ENCODE data around the gene LEPR.
"Not testable (repeated sequence)": the region's sequence is repeated elsewhere in the genome, so short reads cannot be mapped to it uniquely, and the experiment has no call there.

Gene LEPR, protein sequence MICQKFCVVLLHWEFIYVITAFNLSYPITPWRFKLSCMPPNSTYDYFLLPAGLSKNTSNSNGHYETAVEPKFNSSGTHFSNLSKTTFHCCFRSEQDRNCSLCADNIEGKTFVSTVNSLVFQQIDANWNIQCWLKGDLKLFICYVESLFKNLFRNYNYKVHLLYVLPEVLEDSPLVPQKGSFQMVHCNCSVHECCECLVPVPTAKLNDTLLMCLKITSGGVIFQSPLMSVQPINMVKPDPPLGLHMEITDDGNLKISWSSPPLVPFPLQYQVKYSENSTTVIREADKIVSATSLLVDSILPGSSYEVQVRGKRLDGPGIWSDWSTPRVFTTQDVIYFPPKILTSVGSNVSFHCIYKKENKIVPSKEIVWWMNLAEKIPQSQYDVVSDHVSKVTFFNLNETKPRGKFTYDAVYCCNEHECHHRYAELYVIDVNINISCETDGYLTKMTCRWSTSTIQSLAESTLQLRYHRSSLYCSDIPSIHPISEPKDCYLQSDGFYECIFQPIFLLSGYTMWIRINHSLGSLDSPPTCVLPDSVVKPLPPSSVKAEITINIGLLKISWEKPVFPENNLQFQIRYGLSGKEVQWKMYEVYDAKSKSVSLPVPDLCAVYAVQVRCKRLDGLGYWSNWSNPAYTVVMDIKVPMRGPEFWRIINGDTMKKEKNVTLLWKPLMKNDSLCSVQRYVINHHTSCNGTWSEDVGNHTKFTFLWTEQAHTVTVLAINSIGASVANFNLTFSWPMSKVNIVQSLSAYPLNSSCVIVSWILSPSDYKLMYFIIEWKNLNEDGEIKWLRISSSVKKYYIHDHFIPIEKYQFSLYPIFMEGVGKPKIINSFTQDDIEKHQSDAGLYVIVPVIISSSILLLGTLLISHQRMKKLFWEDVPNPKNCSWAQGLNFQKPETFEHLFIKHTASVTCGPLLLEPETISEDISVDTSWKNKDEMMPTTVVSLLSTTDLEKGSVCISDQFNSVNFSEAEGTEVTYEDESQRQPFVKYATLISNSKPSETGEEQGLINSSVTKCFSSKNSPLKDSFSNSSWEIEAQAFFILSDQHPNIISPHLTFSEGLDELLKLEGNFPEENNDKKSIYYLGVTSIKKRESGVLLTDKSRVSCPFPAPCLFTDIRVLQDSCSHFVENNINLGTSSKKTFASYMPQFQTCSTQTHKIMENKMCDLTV

DNA sequence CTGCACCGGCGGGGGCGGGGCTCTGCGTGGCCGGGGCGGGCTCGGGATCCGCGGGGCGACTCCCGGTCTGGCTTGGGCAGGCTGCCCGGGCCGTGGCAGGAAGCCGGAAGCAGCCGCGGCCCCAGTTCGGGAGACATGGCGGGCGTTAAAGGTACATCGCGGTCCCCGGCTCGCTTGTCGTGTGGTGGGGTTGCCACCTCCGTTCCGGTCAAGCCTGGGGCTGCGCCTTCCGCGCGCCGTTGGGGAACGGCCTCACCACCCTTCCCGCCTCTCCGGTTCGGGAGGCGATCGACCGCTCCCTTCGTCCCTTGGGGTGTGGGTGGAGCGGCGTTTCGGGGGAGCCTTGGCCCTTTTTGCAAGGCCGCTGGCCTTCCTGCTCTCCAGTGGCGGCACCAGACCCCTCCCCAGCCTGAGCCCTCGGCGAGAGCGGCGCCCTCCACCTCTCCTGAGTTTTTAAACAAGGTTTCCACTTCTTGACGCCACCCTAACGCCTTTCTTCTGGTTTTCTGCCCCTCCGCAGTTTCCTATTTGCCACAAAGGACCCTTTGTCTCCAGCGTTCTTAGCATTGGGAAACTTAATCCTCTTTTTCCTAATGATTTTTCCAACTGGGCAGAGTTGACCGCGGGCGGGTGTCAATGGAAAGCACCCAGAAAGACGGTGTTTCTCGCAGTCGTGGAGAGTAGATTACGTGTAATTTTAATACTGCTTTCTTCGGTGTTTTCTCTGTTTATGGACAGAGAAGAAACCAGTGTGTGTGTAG, at the start of gene LEPR, which contains the start of gene LEPROT:
Gene LEPR (plus strand): TSS at position 79 of the 761 bp plus-strand sequence. CDS start 144,898 bp downstream, outside the sequence.
Gene LEPROT (plus strand): TSS at position 79 of the 761 bp plus-strand sequence. CDS start 57 bp downstream, at position 136.
- FAIRE-seq, result no peak

GRCh38 chr1:65371544-65371943, 48.9 kb upstream of the LEPR start:
- FAIRE-seq, result no peak

GRCh38 chr1:65372557-65372956, 47.9 kb upstream of the LEPR start:
- FAIRE-seq, result peak; percentile 94

- no peak for FAIRE-seq
These were observed 42.8 kb upstream of the LEPR start for GRCh38 chr1:65377496-65378246.

GRCh38 chr1:65378247-65378946, 42.1 kb upstream of the LEPR start:
- FAIRE-seq, result no peak

- not testable (repeated sequence) for FAIRE-seq
These were observed 36.0 kb upstream of the LEPR start for GRCh38 chr1:65384426-65384825.

DNA sequence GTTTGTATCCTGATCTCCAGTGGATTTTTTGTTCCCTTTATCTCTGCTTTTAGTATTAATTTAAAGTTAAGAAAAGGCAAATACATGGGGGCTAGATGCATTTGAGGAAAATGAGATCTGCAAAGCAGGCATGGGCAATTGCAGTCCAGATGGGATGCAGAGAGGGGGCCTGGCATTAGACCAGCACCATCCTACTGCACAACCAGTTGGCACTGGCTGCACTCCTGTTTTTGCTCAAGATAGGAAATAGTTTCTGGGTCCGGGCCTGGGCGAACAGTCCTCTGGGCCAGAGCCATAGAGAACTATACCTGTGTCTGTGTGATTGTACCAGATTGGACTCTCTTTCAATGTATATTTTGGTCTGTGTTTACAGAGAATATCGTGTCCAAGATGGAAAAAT, 34.0 kb upstream of the LEPR start:
- FAIRE-seq, result no peak

DNA sequence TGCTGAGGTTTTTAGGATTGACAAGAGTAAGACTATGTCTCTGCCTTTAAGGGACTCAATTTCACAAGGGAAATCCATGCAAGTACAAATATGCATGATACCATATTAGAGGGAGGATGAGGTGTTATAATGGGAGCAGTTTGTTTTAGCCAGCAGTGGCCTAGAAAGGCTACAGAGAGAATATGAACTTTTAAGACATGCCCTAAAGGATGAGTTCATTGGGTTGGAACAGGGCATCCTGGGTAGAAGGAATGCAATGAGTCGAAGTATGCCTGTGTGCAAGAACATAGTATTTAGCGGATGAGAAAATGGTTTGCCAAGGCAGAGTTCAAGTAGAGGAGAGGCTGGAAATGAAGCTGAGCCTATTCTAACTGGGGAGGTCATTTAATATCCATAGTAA, 32.6 kb upstream of the LEPR start:
- no peak for FAIRE-seq

- FAIRE-seq, result no peak
These were observed 31.4 kb upstream of the LEPR start for GRCh38 chr1:65388908-65389695.

- no peak for FAIRE-seq
These were observed 28.0 kb upstream of the LEPR start for GRCh38 chr1:65392497-65392896.

GRCh38 chr1:65393347-65393746, 27.1 kb upstream of the LEPR start:
- no peak for FAIRE-seq

- no peak for FAIRE-seq
These were observed 26.5 kb upstream of the LEPR start for GRCh38 chr1:65393928-65394327.

DNA sequence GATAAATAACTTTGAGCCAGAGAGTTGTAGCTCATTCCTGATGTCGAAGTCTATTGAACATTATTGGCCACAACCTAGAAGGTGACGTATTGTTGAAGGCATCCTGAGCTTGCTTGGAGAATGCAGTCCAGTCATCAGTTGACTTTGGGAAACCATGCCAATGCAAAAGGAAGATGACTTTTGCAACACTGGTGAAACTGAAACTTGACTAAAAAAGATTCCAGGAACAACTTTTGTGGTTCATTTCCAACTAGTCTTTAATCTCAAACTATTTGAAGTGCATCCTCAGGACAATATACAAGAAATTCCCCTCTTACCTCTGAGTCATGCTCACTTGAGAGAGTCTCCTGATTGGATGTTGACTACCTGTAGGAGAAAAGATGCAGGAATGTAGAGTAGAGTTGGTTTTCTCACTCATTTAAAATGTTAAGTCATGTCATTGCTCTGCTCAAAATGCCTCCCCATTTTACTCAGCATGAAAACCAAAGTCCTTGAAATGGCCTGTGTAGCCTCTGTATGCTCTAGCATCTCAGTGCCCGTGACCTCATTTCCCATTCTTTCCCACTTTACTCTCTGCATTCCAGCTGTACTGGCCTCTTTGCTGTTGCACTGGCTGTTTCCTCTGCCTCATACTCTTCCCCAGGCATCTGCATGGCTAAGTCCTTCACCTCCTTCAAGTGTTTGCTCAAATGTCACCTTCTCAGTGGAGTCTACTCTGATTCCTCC, 24.4 kb upstream of the LEPR start:
- no peak for FAIRE-seq

DNA sequence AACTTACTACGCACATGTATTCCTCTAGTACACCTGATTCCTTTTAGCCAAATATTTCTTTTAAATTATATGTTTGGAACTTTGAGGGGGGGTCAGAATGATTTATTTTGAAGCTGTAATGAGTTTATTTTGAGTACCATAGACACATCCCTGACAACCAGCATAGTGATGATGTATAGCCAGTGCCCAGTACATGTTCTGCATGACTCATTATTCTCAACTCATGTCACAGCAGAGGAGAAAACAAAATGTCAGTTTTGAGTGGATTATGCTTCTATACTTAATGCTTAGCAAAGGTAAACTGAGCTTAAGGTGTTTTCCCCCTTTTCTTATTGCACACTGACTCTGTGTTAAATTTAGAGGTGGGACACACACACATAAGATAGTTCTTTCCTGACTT, 22.4 kb upstream of the LEPR start:
- no peak for FAIRE-seq

- no peak for FAIRE-seq
These were observed 21.5 kb upstream of the LEPR start for GRCh38 chr1:65399003-65399402.

DNA sequence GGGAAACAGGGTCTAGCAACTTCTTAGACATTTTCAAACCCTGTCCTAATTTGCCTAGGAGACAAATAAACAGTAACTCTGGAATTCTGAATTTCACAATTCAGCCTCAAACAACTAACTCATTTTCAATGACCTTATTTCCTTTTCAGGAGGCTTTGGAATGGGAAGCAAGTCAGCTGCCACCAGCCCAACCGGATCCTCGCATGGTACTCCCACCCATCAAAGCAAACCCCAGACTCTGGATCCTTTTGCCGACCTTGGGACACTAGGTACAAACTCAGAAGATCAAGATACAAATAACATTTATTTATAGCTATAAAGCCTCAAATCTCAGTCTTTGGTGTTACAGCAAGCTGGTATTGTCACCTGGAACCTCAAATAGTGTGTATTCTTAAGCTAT, 18.9 kb upstream of the LEPR start:
- FAIRE-seq, result no peak

DNA sequence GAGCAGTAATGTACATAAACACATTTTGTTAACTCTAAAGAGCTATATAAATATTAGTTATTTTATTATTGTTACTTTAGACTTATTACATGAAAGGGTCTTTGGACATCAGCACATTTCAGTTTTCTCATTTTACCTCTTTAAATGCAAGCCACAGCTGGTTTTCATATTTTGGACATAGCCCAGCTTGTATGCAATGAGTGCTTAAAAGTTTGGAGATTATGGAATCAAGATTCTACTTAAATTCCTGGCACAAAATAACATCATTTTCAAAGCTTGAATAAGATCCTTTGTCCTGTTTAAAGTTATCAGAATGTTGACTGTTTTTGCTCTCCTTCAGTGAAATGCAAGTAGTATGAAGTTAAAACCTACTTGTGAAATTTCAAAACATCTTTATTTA, 15.5 kb upstream of the LEPR start:
- FAIRE-seq, result no peak

DNA sequence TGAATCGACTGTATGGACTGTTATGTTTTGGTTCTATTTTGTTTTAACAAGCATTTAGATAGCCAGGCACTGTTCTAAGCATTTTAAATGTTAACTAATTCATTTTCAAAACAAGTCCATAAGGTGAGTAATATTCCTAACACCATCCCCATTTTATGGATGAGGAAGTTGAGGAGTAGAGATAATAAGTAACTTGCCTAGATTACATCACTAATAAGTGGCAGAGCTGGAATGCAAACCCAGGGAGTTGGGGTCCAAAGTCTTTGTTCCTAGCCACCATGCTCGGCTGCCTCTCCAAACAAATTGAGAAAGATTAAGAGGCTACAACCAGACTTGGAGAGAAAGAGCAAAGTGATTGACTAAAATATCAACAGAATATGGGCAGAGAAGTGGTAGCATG, 12.6 kb upstream of the LEPR start:
- FAIRE-seq, result no peak

DNA sequence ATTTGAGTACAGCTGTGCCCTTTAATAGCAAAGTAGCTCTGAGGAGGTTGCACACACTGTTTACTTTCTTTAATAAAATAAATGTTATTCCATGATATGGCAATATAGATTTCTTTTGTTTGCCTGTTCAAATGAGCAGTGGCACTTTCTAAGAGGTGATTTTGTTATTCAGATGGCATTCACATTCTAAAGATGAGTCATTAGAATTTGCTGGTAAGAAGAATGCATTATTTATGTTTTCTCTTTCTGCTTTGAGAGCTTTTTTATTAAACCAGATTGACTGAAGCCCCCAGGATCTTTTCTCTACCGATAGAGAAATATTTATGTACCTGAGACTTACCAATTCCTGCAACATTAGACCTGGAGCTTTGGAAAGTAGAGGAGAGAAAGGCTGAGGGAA, 11.2 kb upstream of the LEPR start:
- FAIRE-seq, result no peak

All from islet of Langerhans (tissue), 1 donor.